ENCODE measurements around the gene UGT1A4. TPM values are rescaled to one million over a fixed set of nuclear protein-coding genes. Genes with fewer than 3 reads are reported as not detected.

Gene UGT1A4
- not detected for total RNA-seq

GRCh38 chr2:233718552-233718951, at the start of gene UGT1A4:
Gene UGT1A4, plus strand, starts transcription at chr2:233718736. Its CDS starts 85 bp downstream, at chr2:233718821.

GRCh38 chr2:233671290-233672161, 47.0 kb upstream of the UGT1A4 start, which contains the start of gene UGT1A9:
Gene UGT1A9, plus strand, starts transcription at chr2:233671898. Its CDS starts 37 bp downstream, at chr2:233671935.

GRCh38 chr2:233681521-233682099, 36.9 kb upstream of the UGT1A4 start, which contains the start of gene UGT1A7:
Gene UGT1A7, plus strand, starts transcription at chr2:233681901. Its CDS starts 37 bp downstream, at chr2:233681938.

GRCh38 chr2:233692648-233693047, 25.9 kb upstream of the UGT1A4 start, which contains the start of gene UGT1A6:
Gene UGT1A6, plus strand, starts transcription at chr2:233692890. Its CDS starts 115 bp downstream, at chr2:233693005.

GRCh38 chr2:233712611-233713261, 5.8 kb upstream of the UGT1A4 start, which contains the start of gene UGT1A5:
Gene UGT1A5, plus strand, starts transcription at chr2:233712907. Its CDS starts 85 bp downstream, at chr2:233712992.

GRCh38 chr2:233728723-233729301, 10.3 kb downstream of the UGT1A4 start, which contains the start of gene UGT1A3:
Gene UGT1A3, plus strand, starts transcription at chr2:233729042. Its CDS starts 85 bp downstream, at chr2:233729127.

GRCh38 chr2:233760043-233760442, 41.5 kb downstream of the UGT1A4 start, which contains the start of gene UGT1A1:
Gene UGT1A1, plus strand, starts transcription at chr2:233760270. Its CDS starts 18 bp downstream, at chr2:233760288.

GRCh38 chr2:233778030-233778429, 59.5 kb downstream of the UGT1A4 start, which contains the start of gene MROH2A:
Gene MROH2A, plus strand, starts transcription at chr2:233778330. Its CDS starts 1,029 bp downstream, at chr2:233779359.

Other genes starting within 250 kb of the UGT1A4 start
- gene USP40, start 152.0 kb upstream of the UGT1A4 start, total RNA-seq: 21.0 TPM
- gene UGT1A8, start 101.1 kb upstream of the UGT1A4 start, total RNA-seq: not detected
- not detected for gene UGT1A10, start 82.3 kb upstream of the UGT1A4 start, total RNA-seq
- gene UGT1A9, start 46.8 kb upstream of the UGT1A4 start, total RNA-seq: not detected
- gene UGT1A7, start 36.8 kb upstream of the UGT1A4 start, total RNA-seq: not detected
- gene UGT1A6, start 25.8 kb upstream of the UGT1A4 start, total RNA-seq: not detected
- not detected for gene UGT1A5, start 5.8 kb upstream of the UGT1A4 start, total RNA-seq
- gene UGT1A3, start 10.3 kb downstream of the UGT1A4 start, total RNA-seq: not detected
- gene UGT1A1, start 41.5 kb downstream of the UGT1A4 start, total RNA-seq: not detected
- not detected for gene MROH2A, start 59.6 kb downstream of the UGT1A4 start, total RNA-seq
- 3.8 TPM for gene HJURP, start 135.8 kb downstream of the UGT1A4 start, total RNA-seq
- gene TRPM8, start 198.6 kb downstream of the UGT1A4 start, total RNA-seq: not detected

Data from parietal lobe (tissue), 1 donor.